HG02763 (cell line): ENCODE measurements around the gene POLN.

Source experiments
- ATAC-seq: cut with Tn5 transposase; IDR thresholded peaks from one replicate; pipeline ENCODE4 v1.9.1; 2021; ENCODE audit warnings: mild to moderate bottlenecking, moderate library complexity; ENCODE audit not compliant: unreplicated experiment

Gene POLN

GRCh38 chr4:2073808-2074481, 168.0 kb downstream of the POLN start:
- ATAC-seq: no peak

GRCh38 chr4:2072971-2073807, 168.7 kb downstream of the POLN start:
- ATAC-seq: no peak

GRCh38 chr4:2071912-2072867, 169.7 kb downstream of the POLN start:
- no peak for ATAC-seq

GRCh38 chr4:2071252-2071911, 170.5 kb downstream of the POLN start:
- ATAC-seq: no peak

- ATAC-seq: no peak
Measured at GRCh38 chr4:2070421-2071251, 171.3 kb downstream of the POLN start.

- ATAC-seq: no peak
Measured at GRCh38 chr4:2069986-2070385, 171.9 kb downstream of the POLN start.

- no peak for ATAC-seq
Measured at GRCh38 chr4:2069161-2069971, 172.6 kb downstream of the POLN start.

GRCh38 chr4:2068566-2068965, 173.4 kb downstream of the POLN start:
- ATAC-seq: no peak

- no peak for ATAC-seq
Measured at GRCh38 chr4:2068198-2068470, 173.8 kb downstream of the POLN start.

GRCh38 chr4:2067446-2068197, 174.3 kb downstream of the POLN start:
- ATAC-seq: no peak

GRCh38 chr4:2066571-2067445, 175.1 kb downstream of the POLN start:
- ATAC-seq: no peak

GRCh38 chr4:2066011-2066551, 175.8 kb downstream of the POLN start:
- ATAC-seq: no peak

- ATAC-seq: no peak
Measured at GRCh38 chr4:2065106-2065930, 176.6 kb downstream of the POLN start.

GRCh38 chr4:2064276-2064991, 177.5 kb downstream of the POLN start:
- no peak for ATAC-seq

GRCh38 chr4:2063557-2064275, 178.2 kb downstream of the POLN start:
- ATAC-seq: no peak
